Ecto neural progenitor cell (in vitro differentiated cells): ENCODE data around the gene DCANP1.

Experiments
- DNase-seq: peaks from one replicate; pipeline ENCODE4 v3.0.0-alpha.2; 2018; ENCODE audit warnings: low spot score

The DCANP1 gene

DNA sequence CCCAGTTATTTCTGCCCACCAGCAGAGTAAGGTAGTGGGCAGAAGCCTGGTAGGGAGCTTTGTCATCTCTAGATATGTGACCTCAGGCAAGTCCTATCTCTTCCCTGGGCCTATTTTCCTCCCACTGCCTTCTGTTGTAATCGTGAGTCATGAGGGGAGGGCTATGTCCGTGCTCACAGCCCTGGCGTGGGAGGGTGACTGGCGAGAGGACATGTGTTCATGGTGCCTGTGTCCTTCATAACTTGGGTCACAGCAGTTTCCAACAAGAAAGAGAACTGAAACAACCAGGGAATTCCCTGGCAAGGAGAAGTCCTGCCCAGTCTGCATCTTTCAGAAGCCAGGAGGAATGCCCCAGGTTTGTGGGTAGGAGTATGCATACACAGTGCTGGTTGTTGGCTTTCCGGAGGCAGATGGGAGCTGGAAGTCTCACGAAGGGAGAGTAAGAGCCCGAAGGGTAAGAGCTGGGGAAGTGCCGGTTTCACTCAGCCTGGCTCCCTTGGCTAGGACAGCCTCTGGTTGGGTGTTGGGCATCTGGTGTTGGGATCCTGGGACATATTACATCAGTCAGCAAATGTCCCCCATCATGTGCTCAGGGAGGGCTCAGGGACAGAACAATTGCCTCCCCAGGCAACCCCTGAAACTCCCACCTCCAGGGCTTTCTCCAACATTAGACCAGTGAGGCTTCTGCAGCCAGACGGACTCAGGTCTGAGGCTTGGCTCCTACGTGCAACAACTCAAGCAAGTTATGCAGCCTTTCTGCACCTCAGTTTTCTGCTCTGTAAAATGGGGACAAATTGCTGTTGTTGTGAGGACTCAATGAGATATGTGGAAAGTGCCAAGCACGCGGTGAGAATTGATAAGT, 9.3 kb upstream of the DCANP1 start:
- no peak for DNase-seq

DNA sequence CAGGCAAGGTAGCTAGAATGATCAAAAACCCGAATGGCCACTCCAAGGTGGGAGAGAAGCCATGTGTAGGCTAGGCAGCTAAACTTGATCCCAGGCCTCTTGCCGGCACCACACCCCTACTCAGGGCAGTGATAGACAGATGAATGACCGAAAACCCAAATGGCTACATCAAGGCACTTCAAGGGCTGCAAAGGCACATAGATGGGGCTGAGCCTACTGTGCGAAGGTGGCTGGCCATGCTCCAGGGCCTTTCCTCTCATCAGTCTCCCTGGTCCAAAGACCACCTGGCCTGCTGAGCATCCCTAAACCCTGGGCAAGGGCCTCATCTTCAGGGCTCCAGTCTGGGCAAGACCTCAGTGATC, 8.7 kb upstream of the DCANP1 start:
- no peak for DNase-seq

DNA sequence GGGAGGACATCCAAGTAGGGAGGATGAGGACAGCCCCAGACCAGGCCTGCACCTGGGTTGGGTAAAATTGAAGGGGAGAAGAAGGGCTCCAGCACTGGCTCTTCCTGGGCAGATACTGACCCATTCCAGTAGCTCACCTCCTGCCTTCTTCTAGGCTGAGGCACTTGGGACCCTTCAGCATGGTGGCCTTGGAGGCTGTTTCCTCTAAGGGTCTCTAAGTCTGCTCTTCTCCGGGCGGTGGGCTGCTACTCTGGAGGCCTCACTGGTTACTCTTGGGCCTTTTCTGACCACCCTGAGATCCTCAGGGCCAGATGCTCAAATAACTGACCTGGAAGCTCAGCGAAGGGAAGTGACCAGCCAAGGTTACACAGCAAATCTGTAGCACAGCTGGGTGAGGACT, 7.8 kb upstream of the DCANP1 start:
- no peak for DNase-seq

DNA sequence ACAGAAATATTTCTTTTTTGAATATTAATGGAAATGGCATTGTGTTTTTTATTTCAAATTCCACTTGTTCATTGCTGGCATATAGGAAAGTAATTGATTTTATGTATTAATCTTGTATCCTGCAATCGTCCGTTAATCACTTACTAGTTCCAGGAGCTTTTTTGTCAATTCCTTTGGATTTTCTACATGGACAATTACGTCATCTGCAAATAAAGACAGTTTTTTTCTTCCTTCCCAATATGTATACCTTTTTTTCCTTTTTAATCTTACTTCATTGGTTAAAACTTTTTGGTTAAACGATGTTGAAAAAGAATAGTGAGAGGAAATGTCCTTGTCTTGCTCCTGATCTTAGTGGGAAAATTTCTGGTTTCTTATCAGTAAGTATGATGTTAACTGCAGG, 6.5 kb upstream of the DCANP1 start:
- DNase-seq: no peak

DNA sequence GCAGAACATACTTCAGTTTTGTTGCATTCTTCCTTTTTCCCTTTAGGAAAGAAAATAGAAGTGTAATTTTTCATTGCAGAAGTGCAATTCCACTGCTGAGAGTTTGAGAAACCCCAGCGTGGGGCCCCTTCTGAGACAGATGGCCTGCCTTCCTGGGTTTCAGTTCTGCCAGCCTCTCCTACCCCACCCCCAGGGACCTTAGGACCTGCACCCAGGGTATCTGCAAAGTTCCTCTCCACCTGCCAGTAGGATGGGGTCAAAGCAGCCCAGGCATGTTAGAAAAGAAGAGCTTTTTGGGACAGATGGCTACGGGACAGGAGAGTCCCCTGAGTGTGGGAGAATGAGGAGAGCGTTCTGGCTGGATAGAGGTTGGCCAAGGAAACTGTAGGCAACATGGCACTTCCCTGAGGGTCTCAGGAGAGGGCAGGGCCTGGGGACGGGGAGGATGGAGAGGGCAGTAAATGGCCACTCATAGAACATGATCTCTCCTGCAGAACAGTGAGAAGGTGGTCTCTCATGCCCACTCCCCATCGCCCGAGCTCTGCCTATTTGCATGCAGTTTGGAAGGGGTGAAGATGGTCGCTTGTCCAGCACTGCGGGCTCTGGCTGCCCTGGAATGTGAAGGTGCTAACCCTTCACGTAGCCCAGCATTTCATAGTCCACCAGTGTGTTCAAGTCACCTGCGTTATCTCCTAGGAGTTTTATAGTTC, 5.3 kb upstream of the DCANP1 start, which contains the start of gene TIFAB:
Gene TIFAB (minus strand): TSS at position 31 of the 710 bp plus-strand sequence. CDS start 2,412 bp downstream, outside the sequence.
- DNase-seq: no peak

DNA sequence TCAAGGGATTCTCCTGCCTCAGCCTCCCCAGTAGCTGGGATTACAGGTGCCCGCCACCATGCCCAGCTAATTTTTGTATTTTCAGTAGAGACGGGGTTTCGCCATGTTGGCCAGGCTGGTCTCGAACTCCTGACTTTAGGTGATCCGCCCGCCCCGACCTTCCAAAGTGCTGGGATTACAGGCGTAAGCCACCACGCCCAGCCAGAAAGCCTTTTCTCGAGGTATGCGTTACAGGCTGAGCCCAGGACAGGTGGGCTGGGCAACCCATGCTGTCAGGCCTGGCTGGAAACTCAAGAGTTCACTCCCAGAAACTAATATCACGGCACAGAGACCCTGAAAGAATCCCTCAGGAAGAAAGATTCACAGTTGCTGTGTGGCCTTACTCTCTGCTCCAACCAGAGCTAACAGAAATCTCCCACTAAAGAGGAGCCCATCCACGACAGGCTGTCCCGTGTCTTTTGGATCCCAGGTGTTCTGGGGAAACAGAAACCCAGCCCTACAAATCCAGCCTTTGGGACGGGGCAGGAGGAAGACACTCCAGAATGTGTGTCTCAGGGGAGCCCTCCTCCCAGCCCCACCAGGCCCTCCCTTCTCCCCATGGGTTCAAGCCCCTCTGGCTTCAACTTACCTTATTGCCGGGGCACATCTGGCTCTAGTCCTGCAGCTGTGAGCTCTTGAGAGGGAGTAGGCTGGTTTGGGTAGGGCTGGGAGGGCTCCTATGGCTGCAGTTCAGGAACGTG, 4.6 kb upstream of the DCANP1 start:
- no peak for DNase-seq

DNA sequence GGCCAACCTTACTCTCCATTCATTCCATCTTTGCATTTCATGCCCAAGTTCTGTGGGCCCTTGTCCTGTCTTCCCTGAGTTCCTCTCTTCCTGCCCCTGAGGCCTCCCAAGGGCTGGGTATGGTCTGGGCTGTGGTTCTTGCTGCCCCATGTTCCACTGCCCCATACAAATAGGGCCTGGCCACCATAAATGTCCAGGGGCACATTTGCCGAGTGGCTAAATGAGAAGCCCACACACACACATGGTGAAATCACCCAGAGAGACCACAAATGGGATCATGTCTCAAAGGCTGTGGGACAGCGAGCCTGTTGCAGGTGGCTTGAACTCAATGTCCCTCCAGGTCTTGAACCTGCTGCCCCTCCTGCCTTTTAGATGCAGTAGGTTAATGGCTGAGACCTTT, 3.8 kb upstream of the DCANP1 start:
- no peak for DNase-seq

DNA sequence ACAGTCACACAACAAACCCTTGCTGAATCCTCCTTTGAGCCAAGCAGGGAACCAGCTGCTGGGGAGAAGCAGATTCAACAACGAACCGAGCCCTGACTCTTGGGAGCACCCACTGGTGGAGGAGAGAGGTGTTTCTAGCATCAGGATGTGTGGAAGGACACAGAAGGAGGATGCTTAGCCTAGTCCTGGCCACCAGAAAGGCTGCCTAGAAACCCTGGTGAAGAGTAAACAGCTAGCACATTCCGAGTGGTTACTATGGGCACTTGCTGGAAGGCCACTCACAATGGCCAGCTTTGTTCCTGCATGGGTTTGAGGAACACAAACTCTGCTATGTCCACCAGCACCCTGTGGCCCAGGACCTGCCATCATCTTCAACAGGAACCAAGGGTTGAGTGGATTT, 3.2 kb upstream of the DCANP1 start:
- DNase-seq: no peak

DNA sequence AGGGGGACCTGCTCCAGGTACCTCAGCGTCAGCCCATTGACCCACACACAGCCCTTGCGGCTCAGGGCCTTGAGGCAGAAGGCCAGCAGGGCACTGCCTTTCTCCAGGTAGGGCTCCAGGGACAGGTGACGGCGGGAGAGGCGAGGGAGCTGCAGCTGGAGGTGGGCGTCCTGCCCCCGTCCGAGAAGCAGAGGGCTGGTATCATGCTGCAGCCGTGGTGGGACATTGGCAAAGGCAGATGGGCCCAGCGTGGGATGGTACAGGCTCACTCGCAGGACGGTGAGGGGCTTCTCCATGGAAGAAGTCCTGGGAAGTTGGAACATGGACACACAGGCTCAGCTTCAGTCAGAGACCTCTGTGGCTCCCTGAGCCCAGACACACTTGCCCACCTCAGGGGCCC, 2.5 kb upstream of the DCANP1 start:
- DNase-seq: no peak

DNA sequence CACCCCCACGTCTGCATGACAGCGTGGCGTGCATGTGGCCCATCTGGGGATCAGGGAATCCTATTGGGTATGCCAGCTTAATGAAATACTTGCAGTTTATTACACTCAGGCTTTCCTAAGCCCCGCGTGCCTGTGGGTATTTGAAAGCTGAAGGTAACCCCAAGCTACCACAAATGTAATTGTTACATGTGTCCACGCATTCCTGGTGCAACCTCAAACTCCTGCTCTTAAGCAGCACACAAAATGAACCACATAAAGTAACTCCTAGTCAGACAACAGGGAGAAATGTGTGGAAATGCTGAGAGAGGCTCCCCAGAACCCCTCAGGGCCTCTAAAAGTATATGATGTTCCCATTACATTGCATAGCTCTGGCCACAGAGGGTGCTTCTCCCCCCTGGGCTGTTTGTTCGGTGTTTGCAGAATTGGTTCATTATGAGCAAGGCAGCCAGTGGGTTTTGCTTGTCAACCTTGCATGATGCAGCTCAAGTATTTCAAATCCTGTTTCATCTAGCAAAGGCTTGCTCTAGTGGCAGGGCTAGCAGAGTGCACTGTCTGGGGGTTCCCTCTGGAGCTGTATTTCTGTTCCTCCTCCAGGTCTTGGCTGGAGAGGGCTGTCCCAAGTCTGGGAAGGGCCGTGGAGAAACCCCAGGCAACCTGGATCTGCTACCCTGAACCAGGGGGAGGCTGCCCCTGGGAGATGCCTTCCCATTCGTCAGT, 1.8 kb upstream of the DCANP1 start:
- no peak for DNase-seq

DNA sequence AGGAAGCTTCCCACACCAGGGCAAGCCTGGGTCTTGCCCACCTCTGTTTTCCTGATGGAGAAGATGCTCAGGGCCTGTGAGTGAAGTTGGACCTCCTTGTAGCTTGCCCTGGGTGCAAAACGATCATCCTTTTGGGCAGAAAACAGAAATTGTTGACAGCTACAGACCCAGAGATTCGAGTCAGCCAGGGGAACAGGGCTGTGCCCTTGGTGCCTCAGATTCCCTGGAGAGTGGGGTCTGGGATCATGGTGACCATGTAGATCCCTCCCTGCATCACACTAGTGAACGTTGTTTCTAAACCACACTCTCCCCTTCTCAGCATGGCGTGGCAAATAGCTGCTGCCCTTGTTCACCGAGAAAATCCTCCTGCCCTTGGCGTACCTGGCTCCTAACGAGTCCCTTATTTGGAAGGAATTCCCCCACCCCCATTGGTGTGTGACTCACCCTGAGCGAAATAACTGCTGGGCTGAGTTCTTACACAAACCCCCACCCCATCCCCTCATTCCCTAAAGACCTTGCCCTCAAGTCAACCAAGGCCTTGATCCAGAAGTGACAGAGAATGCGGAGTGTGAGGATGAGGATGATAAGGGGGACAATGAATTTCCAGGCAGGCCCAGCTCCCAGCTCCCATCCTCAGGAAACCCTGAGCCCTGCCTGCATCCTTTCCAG, 1.1 kb upstream of the DCANP1 start:
- DNase-seq: no peak

DNA sequence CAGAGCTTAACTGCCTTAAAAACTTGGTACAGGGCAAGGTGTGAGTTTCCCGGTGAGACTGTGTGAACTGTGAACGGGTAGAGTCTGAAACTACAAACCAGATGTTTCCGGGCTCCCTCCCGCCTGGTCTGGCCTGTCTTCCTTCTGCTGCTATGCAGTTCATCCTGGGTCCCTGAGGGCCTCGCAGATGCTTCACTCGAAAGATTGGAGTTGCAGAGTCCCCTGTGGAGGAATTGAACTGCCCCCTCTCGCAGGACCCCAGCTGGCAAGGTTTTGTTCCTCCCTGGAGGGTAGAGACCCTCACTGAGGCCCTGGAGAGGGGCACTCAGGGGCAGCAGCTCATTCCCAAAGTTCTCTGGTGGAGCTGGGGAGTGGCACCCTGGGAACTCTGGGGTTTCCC, 533 bp downstream of the DCANP1 start:
- DNase-seq: no peak

DNA sequence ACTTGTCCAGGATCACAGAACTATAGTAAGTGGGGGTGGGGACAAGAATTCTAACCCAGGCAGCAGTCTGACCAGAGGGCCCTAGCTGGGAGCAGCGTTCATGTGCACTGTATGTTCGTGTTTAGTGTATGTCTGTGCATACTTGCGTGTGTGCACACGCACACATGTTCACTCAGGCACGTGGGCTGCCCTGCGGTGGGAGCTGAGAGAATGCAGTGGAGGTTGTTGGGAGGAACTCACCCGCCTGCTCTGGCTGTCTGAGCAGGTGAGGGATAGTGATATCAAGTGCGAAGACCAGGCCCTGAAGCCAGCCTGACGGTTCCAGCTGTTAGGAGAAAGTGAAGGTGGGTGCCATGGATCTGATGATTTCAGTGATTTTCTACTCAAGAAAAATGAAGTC, 942 bp downstream of the DCANP1 start:
- DNase-seq: peak; percentile 20

DNA sequence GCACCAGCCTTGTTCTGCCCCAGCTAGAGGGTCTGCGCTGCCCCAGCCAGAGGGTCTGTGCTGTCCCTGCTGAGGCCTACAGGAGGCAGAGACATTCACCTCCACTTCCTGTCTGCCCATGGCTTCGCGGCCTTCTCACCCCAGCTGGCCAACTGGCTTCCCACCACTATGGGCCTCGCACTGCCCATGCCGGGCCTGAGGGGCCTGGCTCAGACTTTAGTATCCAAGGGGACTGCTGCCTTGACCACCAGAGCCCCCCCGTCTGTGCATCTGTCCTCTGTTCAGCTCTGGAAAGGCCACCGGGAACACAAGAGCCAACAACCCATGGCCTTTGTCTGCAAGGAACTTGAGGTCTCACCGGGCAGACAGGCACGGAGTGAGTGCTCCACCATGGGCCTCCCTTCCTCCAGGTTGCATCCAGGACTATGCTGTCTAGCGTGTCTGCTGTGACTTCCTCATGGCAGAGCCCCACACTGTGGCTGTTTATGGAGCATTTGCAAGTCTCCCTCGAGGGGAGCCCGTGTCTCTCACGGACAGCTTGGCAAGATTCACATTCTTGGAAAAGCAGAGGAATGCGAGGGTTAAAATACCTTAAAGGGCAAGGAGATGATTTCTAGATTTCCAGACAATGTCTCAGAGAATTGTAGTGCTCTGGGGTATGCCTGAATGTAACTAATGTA, 1.7 kb downstream of the DCANP1 start:
- DNase-seq: peak; percentile 37

DNA sequence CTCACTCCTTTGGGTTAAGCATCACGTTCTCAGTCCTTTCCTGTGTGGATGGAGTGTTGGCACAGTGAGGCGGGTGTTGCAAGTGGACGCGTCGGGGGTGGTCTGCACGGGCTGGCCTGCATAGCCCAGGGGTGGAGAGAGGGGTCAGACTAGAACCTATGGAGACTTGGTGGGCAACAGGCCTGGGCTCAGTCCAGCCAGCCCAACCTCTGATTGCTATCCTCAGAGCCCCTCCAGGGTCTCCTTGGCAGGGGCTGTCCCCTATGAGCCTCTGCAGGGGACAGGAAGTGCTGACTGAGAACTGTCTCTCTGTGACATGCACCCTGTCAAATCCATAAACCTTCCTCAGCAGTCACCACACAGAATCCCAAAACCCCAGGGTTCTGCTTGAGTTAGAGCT, 2.3 kb downstream of the DCANP1 start:
- DNase-seq: no peak

DNA sequence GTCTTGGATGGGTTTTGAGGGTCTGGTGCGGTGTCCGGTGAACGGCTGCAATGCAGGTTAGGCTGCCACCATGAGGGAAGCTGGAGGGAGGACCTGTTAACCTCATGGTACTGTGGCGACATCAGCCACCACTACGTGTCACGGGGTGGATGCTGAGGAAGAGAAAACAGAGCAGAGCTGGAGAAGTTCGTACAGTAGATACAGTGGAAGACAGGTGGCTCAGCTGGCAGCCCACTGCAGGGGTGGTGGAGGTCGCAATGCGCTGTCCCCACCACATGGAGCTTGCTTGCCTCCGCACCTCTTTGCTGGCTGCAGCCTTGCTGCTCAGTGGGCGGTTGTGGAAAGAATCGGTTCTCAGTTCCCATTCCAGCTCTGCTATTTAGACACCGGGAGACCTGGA, 2.8 kb downstream of the DCANP1 start:
- peak; percentile 44 for DNase-seq

DNA sequence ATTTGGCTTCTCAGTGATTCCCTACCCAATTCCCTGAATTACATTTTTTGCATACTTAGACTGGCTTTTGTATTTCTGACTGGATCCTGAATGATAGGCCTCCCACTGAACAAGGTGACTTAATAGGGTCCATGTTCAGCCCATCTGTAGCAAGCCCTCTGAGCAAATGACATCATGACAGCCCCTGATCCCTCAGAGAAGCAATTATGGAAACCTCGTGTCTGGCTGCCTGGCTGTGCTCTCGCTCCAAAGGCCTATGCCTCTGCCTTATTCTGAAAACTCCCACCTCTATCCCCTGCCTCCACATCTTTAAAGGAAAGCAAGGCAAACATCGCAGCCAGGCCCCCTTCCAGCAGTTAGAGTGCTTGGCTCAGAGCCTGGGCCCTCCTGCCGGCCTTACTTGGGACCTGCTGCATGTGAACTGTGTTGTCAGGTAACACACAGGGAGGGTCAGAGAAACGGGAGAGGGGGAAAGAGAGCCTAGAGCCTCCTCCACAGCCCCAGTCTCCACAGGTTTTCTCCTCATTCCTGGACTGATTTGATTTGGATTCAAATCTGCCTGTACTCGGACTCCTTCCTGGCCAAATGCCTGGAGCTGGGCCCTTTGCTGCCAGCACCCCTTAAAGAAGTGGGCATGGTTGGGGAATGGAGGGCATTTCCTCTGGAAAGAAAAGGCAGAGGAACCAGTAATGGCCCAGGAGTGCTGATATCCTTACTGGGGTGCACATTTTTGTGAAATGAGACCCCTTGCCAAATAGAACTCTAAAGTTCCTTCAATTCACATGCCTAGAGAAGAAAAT, 3.8 kb downstream of the DCANP1 start:
- DNase-seq: peak; percentile 43

DNA sequence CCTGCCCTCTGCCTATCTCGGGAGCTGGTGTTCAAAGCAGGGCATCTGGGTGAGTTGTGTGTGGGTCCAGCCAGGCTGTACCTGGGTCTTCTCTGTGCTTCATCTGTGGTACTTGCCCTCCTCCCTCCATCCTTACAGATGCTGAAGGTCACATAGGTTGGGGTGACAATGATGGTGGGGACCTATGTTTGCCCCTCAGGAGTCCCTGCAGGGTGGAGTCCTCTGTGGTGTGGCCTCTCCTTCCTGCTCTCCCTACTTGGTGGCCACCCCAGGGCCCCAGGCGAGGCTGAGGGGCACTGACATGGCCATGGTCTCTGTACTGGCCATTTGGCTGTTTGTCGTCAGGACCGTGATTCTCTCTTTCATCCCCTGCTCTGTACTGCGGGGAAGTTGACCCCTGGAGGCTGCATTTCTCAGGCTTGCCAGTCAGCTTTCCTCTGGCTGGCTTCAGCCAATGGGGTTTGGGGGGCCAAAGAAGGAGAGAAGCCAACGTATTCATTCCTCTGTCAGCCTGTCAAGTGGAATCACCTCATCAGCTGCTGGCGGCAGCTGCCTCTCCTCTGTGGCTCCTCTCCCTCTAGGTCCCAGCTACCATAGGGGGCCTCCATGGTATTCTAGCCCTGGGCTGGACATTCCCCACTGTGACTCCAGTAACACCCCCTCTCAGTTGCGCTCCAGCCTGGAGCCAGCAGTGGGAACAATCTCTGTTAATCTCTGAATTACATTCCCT, 4.6 kb downstream of the DCANP1 start:
- DNase-seq: peak; percentile 48

DNA sequence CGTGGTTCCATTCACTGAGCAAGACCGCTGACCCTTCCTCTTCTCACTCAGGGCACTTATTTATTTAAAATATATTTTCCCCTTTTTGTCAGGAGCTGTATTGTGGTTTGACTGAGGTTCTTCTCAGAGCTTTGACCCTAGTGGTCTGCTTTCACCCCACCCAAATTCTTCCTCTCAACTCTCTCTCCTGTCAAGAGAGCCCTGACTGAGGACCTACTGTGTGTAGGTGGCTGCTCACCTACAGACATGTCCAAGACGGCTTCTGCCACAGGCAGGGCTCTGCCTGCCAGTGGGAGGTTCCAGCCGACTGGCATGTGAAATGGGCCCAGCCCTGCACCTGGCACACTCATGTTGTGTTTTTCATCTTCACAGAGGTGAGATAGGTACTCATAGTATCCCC, 5.2 kb downstream of the DCANP1 start:
- peak; percentile 18 for DNase-seq
